Naive thymus-derived CD4-positive, alpha-beta T cell (primary cell): ENCODE results near the gene BCHE. TPM values are rescaled to one million over a fixed set of nuclear protein-coding genes. Genes with fewer than 3 reads are reported as not detected.

Experiments
- ATAC-seq: fragments of 150-1000 bp; cut with Tn5 transposase; 2 replicates; pipeline ENCODE4 v1.10.0; 2021; ENCODE audit warnings: mild to moderate bottlenecking, moderate library complexity
- CTCF ChIA-PET: fragments of 350-600 bp; sonication (Branson Sonifier 250); formaldehyde crosslinking; loops from one replicate; lab custom pipeline; 2021; ENCODE audit warnings: antibody characterized with exemption; lab: Charles Lee
- POLR2A ChIA-PET: fragments of 350-600 bp; sonication (Branson Sonifier 250); formaldehyde crosslinking; loops from one replicate; lab custom pipeline; 2021; ENCODE audit warnings: antibody characterized with exemption, inconsistent platforms; lab: Charles Lee
- DNase-seq, 9 donors: peaks; one replicate each; pipeline versions ENCODE4 v3.0.0 to v3.0.0-alpha.2; 2020 to 2022; ENCODE audit warnings: mixed read lengths in 1 of 9
- H3K27ac ChIP-seq: one replicate; pipeline ENCODE4 v1.7.0; 2013; ENCODE audit warnings: mild to moderate bottlenecking, low read depth, low read length, moderate library complexity
- H3K27me3 ChIP-seq, 2 donors: one replicate each; pipeline ENCODE4 v1.7.0; 2013; ENCODE audit warnings: low read length in 2 of 2, mild to moderate bottlenecking in 2 of 2, moderate library complexity in 2 of 2; ENCODE audit not compliant: control insufficient read depth in 2 of 2, insufficient read depth in 2 of 2
- H3K36me3 ChIP-seq, 3 experiments: 1 replicate in 2 of 3; 2 replicates in 1 of 3; pipeline ENCODE4 v1.7.0; 2013; ENCODE audit warnings: low read length in 3 of 3, mild to moderate bottlenecking in 3 of 3, moderate library complexity in 1 of 3; ENCODE audit not compliant: insufficient read depth in 3 of 3, control insufficient read depth in 2 of 3
- H3K4me1 ChIP-seq, 2 donors: one replicate each; pipeline ENCODE4 v1.7.0; 2013; ENCODE audit warnings: low read length in 2 of 2, mild to moderate bottlenecking in 2 of 2, moderate library complexity in 1 of 2; ENCODE audit not compliant: control insufficient read depth in 2 of 2, insufficient read depth in 2 of 2
- H3K4me3 ChIP-seq: 2 replicates; pipeline ENCODE4 v1.7.0; 2013; ENCODE audit warnings: mild to moderate bottlenecking, low read length
- H3K9me3 ChIP-seq, 3 experiments: 1 replicate in 2 of 3; 2 replicates in 1 of 3; pipeline ENCODE4 v1.7.0; 2013; ENCODE audit warnings: low read length in 3 of 3; ENCODE audit not compliant: control insufficient read depth in 2 of 3
- H3K27ac Mint-ChIP-seq, 9 donors: one replicate each; pipeline ENCODE4 v1.8.0; 2020 to 2022; ENCODE audit warnings: mixed read lengths in 9 of 9, mild to moderate bottlenecking in 8 of 9, moderate library complexity in 5 of 9, inconsistent platforms in 2 of 9
- H3K27me3 Mint-ChIP-seq, 5 donors: one replicate each; pipeline ENCODE4 v1.8.0; 2021 to 2022; ENCODE audit warnings: mixed read lengths in 5 of 5, mild to moderate bottlenecking in 1 of 5
- H3K36me3 Mint-ChIP-seq, 5 donors: one replicate each; pipeline ENCODE4 v1.8.0; 2020 to 2022; ENCODE audit warnings: mixed read lengths in 5 of 5, mild to moderate bottlenecking in 3 of 5, inconsistent platforms in 1 of 5
- H3K4me1 Mint-ChIP-seq, 7 donors: one replicate each; pipeline ENCODE4 v1.8.0; 2020 to 2022; ENCODE audit warnings: mixed read lengths in 7 of 7, mild to moderate bottlenecking in 3 of 7, inconsistent platforms in 1 of 7
- H3K4me3 Mint-ChIP-seq, 10 donors: one replicate each; pipeline ENCODE4 v1.8.0; 2020 to 2022; ENCODE audit warnings: mild to moderate bottlenecking in 10 of 10, mixed read lengths in 10 of 10, moderate library complexity in 6 of 10, inconsistent platforms in 2 of 10
- H3K9me3 Mint-ChIP-seq, 11 donors: one replicate each; pipeline ENCODE4 v1.8.0; 2020 to 2022; ENCODE audit warnings: mixed read lengths in 11 of 11, mild to moderate bottlenecking in 4 of 11, inconsistent platforms in 1 of 11, moderate library complexity in 1 of 11
- intact Hi-C, 2 donors: fragments of 100-400 bp; cut with micrococcal nuclease; formaldehyde crosslinking; loops; one replicate each; pipeline ENCODE4 v1.15.1; 2023
- polyA plus RNA-seq, 2 donors: library from polyadenylated mRNA; unstranded; fragments of 300-500 nt; fragmentation: Illumina TruSeq; gene quantifications; one replicate each; pipeline ENCODE4 v1.2.3, GENCODE V29; 2021
- total RNA-seq, 6 experiments: library from RNA in 5 of 6; stranded (reverse) in 5 of 6; gene quantifications; 1 replicate in 5 of 6; 2 replicates in 1 of 6; pipeline ENCODE4 v1.2.3 and lab custom pipeline; 2021 to 2026

The BCHE gene
- total and polyA plus RNA-seq, 7 experiments from 2014 or later, result not detected

GRCh38 chr3:165846056-165846455, 8.8 kb upstream of the BCHE start:
- no peak for ATAC-seq
- H3K27me3 Mint-ChIP-seq, result no peaks in the 10 kb centered on the region
- POLR2A ChIA-PET, result no interaction called here
- no peak overlapping the region for H3K27ac ChIP-seq
- H3K27me3 ChIP-seq, result no peaks in the 10 kb centered on the region
- H3K36me3 Mint-ChIP-seq, result no peaks in the 10 kb centered on the region
- H3K4me3 Mint-ChIP-seq, result no peak overlapping the region
- H3K4me1 Mint-ChIP-seq, result no peaks in the 10 kb centered on the region
- CTCF ChIA-PET, result no interaction called here
- DNase-seq, result no peak
- no peaks in the 10 kb centered on the region for H3K9me3 ChIP-seq
- no peak overlapping the region for H3K4me3 ChIP-seq
- no peaks in the 10 kb centered on the region for H3K4me1 ChIP-seq
- H3K27ac Mint-ChIP-seq, result no peak overlapping the region
- peaks cover 0 to 6% (median 3%) of the 10 kb centered on the region in 11 donors for H3K9me3 Mint-ChIP-seq
- H3K36me3 ChIP-seq, result no peaks in the 10 kb centered on the region
- intact Hi-C loops, result no loop called here

DNA sequence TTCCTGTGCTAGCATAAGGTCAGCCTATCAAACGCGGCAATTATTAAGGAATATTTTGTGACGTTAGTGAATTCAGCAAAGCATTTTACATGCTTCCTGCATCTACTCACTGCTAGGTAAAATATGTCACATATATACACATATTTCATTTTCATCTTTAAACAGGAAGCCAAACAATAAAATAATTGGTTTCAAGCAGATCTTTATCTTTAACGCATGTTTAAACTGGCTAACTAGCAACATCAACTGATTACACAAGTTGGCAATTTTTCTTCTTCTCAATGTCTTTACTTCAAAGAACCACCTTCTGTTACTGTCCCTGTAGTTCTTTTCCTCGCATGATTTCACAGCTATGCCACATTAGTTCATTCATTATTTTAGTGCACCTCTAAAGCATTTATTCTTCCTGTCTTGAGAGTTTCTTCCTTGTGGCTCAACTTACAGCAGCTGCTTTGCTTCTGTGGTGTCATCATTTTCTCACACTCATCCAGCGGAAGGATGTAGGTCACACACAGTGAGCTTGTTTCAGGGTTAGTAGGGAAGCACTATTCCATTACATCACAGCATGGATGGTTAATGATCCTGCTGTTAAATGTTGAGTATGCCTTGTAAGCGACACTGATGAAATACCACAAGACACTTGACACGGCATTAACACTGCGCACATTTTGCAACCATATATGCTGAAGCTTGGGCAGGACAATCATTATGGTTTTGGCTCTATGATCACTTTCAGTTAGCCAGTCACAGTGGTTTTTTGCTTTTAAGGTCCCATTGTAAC, 2.3 kb upstream of the BCHE start:
- Histone ChIP-seq H3K27me3 (no peaks in the 10 kb centered on the region), H3K27ac (no peak overlapping the region), H3K9me3 (no peaks in the 10 kb centered on the region), H3K4me1 (no peaks in the 10 kb centered on the region), H3K36me3 (no peaks in the 10 kb centered on the region), H3K4me3 (no peak overlapping the region)
- Mint-ChIP-seq H3K27me3 (no peaks in the 10 kb centered on the region), H3K9me3 (peaks cover 0 to 6% (median 0%) of the 10 kb centered on the region in 11 donors), H3K27ac (no peak overlapping the region), H3K4me3 (no peak overlapping the region), H3K4me1 (no peaks in the 10 kb centered on the region), H3K36me3 (no peaks in the 10 kb centered on the region)
- intact Hi-C loops, result no loop called here
- ChIA-PET CTCF (no interaction called here), POLR2A (no interaction called here)
- ATAC-seq (no peak), DNase-seq (no peak)

GRCh38 chr3:165837801-165838200, 578 bp upstream of the BCHE start:
- ChIA-PET CTCF (no interaction called here), POLR2A (no interaction called here)
- no peaks in the 10 kb centered on the region for H3K36me3 Mint-ChIP-seq
- Histone ChIP-seq H3K27me3 (no peaks in the 10 kb centered on the region), H3K4me1 (no peaks in the 10 kb centered on the region), H3K4me3 (no peak overlapping the region), H3K9me3 (no peaks in the 10 kb centered on the region), H3K27ac (no peak overlapping the region), H3K36me3 (no peaks in the 10 kb centered on the region)
- no peak for DNase-seq
- ATAC-seq, result no peak
- no peaks in the 10 kb centered on the region for H3K27me3 Mint-ChIP-seq
- H3K4me1 Mint-ChIP-seq, result no peaks in the 10 kb centered on the region
- H3K4me3 Mint-ChIP-seq, result no peak overlapping the region
- intact Hi-C loops, result no loop called here
- H3K9me3 Mint-ChIP-seq, result peaks cover 0 to 6% (median 0%) of the 10 kb centered on the region in 11 donors
- no peak overlapping the region for H3K27ac Mint-ChIP-seq

- no peak overlapping the region for H3K27ac ChIP-seq
- no peaks in the 10 kb centered on the region for H3K27me3 Mint-ChIP-seq
- no peaks in the 10 kb centered on the region for H3K36me3 ChIP-seq
- H3K4me1 Mint-ChIP-seq, result no peaks in the 10 kb centered on the region
- H3K27me3 ChIP-seq, result no peaks in the 10 kb centered on the region
- no peaks in the 10 kb centered on the region for H3K36me3 Mint-ChIP-seq
- DNase-seq, result no peak
- no peaks in the 10 kb centered on the region for H3K9me3 ChIP-seq
- no peak overlapping the region for H3K4me3 Mint-ChIP-seq
- ChIA-PET POLR2A (no interaction called here), CTCF (no interaction called here)
- no peak for ATAC-seq
- no peak overlapping the region for H3K27ac Mint-ChIP-seq
- H3K4me1 ChIP-seq, result no peaks in the 10 kb centered on the region
- no peak overlapping the region for H3K4me3 ChIP-seq
- intact Hi-C loops, result no loop called here
- H3K9me3 Mint-ChIP-seq, result peaks cover 0 to 6% (median 0%) of the 10 kb centered on the region in 11 donors
Measured at GRCh38 chr3:165835431-165835830, 1.8 kb downstream of the BCHE start.

DNA sequence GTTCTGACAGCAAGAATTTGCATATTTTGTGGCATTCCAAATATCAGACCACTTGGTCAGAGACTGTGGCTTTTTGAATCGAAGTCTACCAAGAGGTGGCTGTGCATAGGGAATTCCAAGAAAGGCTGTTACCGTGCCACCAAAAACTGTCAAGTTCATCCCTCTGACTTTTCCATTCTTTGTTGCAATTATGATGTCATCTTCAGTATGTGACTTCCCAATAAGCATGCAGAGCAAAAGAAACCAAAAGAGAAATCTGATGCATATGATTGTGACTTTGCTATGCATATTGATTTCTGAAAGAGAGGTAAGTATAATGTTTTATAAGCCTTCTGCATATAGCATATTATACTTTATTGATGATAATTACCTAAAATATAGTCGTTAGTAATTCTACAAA, 6.5 kb downstream of the BCHE start:
- Mint-ChIP-seq H3K36me3 (no peaks in the 10 kb centered on the region), H3K27ac (no peak overlapping the region), H3K4me3 (no peak overlapping the region), H3K27me3 (no peaks in the 10 kb centered on the region), H3K9me3 (peaks cover 0 to 10% (median 2%) of the 10 kb centered on the region in 11 donors), H3K4me1 (no peaks in the 10 kb centered on the region)
- intact Hi-C loops, result no loop called here
- no peak for DNase-seq
- CTCF ChIA-PET, result no interaction called here
- Histone ChIP-seq H3K4me3 (no peak overlapping the region), H3K4me1 (no peaks in the 10 kb centered on the region), H3K36me3 (no peaks in the 10 kb centered on the region), H3K9me3 (no peaks in the 10 kb centered on the region), H3K27me3 (no peaks in the 10 kb centered on the region), H3K27ac (no peak overlapping the region)
- ATAC-seq, result no peak
- POLR2A ChIA-PET, result no interaction called here

GRCh38 chr3:165827883-165828282, 9.3 kb downstream of the BCHE start:
- DNase-seq (no peak), ATAC-seq (no peak)
- Mint-ChIP-seq H3K27ac (no peak overlapping the region), H3K27me3 (no peaks in the 10 kb centered on the region), H3K4me1 (no peaks in the 10 kb centered on the region), H3K9me3 (peaks cover 0 to 10% (median 3%) of the 10 kb centered on the region in 11 donors), H3K4me3 (no peak overlapping the region), H3K36me3 (no peaks in the 10 kb centered on the region)
- Histone ChIP-seq H3K9me3 (no peaks in the 10 kb centered on the region), H3K4me3 (no peak overlapping the region), H3K27me3 (no peaks in the 10 kb centered on the region), H3K4me1 (no peaks in the 10 kb centered on the region), H3K27ac (no peak overlapping the region), H3K36me3 (no peaks in the 10 kb centered on the region)
- CTCF ChIA-PET, result no interaction called here
- POLR2A ChIA-PET, result no interaction called here
- intact Hi-C loops, result no loop called here

GRCh38 chr3:165827233-165827632, 10.0 kb downstream of the BCHE start:
- Mint-ChIP-seq H3K27ac (no peak overlapping the region), H3K27me3 (no peaks in the 10 kb centered on the region), H3K36me3 (no peaks in the 10 kb centered on the region), H3K4me3 (no peak overlapping the region), H3K9me3 (peaks cover 0 to 10% (median 3%) of the 10 kb centered on the region in 11 donors), H3K4me1 (no peaks in the 10 kb centered on the region)
- Histone ChIP-seq H3K4me3 (no peak overlapping the region), H3K9me3 (no peaks in the 10 kb centered on the region), H3K27me3 (no peaks in the 10 kb centered on the region), H3K36me3 (no peaks in the 10 kb centered on the region), H3K4me1 (no peaks in the 10 kb centered on the region), H3K27ac (no peak overlapping the region)
- POLR2A ChIA-PET, result no interaction called here
- intact Hi-C loops, result no loop called here
- no peak for DNase-seq
- CTCF ChIA-PET, result no interaction called here
- ATAC-seq, result no peak
